ENCODE results near the gene MYO1C. TPM values are rescaled to one million over a fixed set of nuclear protein-coding genes. Genes with fewer than 3 reads are reported as not detected.

The MYO1C gene
- total RNA-seq, 2 experiments from 2014 or later = 59.3 to 64.8 TPM

DNA sequence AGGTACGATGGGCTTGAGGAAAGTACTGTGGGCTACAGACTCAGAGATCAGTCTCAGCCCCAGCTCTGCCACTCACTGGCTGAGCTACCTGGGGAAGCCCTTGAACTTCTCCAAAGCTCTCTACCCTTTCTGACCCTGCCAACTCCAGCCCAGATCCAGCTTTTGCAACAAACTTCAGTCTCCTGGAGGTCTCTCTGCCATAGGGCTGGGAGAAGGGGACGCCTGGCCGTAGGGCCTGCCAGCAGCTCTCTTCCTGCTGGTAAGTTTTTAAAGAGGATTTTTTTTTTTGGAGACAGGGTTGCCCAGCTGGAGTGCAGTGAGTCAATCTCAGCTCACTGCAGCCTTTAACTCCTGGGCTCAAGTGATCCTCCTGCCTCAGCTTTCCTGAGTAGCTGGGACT lies 12.4 kb upstream of the MYO1C start:
- no peak overlapping the region for H3K27ac Mint-ChIP-seq
- H3K9me3 Mint-ChIP-seq = no peaks in the 10 kb centered on the region
- peaks cover 18% of the 10 kb centered on the region for H3K4me1 Mint-ChIP-seq
- no peak overlapping the region for H3K4me3 Mint-ChIP-seq
- DNase-seq = no peak
- peaks cover 26% of the 10 kb centered on the region for H3K36me3 Mint-ChIP-seq (ENCODE audit: low read depth)
- ChIA-PET CTCF (no interaction called here), POLR2A (interaction anchor here (1.7 to 3.6 kb wide), 2 partner anchors 9 to 11 kb away, joined by 6 to 15 read pairs; partner anchors contain the start of gene INPP5K)
- no peaks in the 10 kb centered on the region for H3K27me3 Mint-ChIP-seq

- ChIA-PET POLR2A (interaction anchor here (1.2 to 3.6 kb wide), 4 partner anchors 8 to 12 kb away, joined by 3 to 15 read pairs (median 5); partner anchors contain the start of genes INPP5K and MYO1C), CTCF (interaction anchor here (1.2 kb wide), 1 partner anchor 139 kb away, joined by 3 read pairs; no protein-coding TSS in a partner anchor)
- no peaks in the 10 kb centered on the region for H3K9me3 Mint-ChIP-seq
- H3K27ac Mint-ChIP-seq = no peak overlapping the region
- peaks cover 19% of the 10 kb centered on the region for H3K36me3 Mint-ChIP-seq (ENCODE audit: low read depth)
- H3K4me1 Mint-ChIP-seq = peaks cover 14% of the 10 kb centered on the region
- DNase-seq = no peak
- H3K4me3 Mint-ChIP-seq = no peak overlapping the region
- no peaks in the 10 kb centered on the region for H3K27me3 Mint-ChIP-seq
Measured at GRCh38 chr17:1503699-1504098, 11.2 kb upstream of the MYO1C start.

- ChIA-PET POLR2A (interaction anchor here (1.2 to 2.5 kb wide), 2 partner anchors 9 to 17 kb away, joined by 3 to 13 read pairs; partner anchors contain the start of gene INPP5K), CTCF (interaction anchor here (1.1 kb wide), 2 partner anchors 11 to 134 kb away, joined by 3 read pairs; no protein-coding TSS in a partner anchor)
- H3K4me3 Mint-ChIP-seq = no peak overlapping the region
- H3K36me3 Mint-ChIP-seq (ENCODE audit: low read depth) = peaks cover 7% of the 10 kb centered on the region
- no peak overlapping the region for H3K27ac Mint-ChIP-seq
- no peak for DNase-seq
- peaks cover 6% of the 10 kb centered on the region for H3K4me1 Mint-ChIP-seq
- H3K27me3 Mint-ChIP-seq = no peaks in the 10 kb centered on the region
- H3K9me3 Mint-ChIP-seq = no peaks in the 10 kb centered on the region
Measured at GRCh38 chr17:1498869-1499268, 6.4 kb upstream of the MYO1C start.

GRCh38 chr17:1498233-1498632 lies 5.7 kb upstream of the MYO1C start:
- no peak overlapping the region for H3K27ac Mint-ChIP-seq
- H3K4me1 Mint-ChIP-seq = peaks cover 8% of the 10 kb centered on the region
- ChIA-PET CTCF (interaction anchor here (1.1 kb wide), 2 partner anchors 11 to 133 kb away, joined by 3 read pairs; no protein-coding TSS in a partner anchor), POLR2A (interaction anchor here (2.5 kb wide), 1 partner anchor 18 kb away, joined by 13 read pairs; the partner anchor contains the start of gene INPP5K)
- DNase-seq = no peak
- no peaks in the 10 kb centered on the region for H3K27me3 Mint-ChIP-seq
- H3K4me3 Mint-ChIP-seq = no peak overlapping the region
- H3K36me3 Mint-ChIP-seq (ENCODE audit: low read depth) = peaks cover 7% of the 10 kb centered on the region
- no peaks in the 10 kb centered on the region for H3K9me3 Mint-ChIP-seq

- no peak overlapping the region for H3K27ac Mint-ChIP-seq
- no peaks in the 10 kb centered on the region for H3K27me3 Mint-ChIP-seq
- ChIA-PET CTCF (interaction anchor here (1.1 kb wide), 1 partner anchor 132 kb away, joined by 3 read pairs; no protein-coding TSS in a partner anchor), POLR2A (interaction anchor here (2.5 kb wide), 1 partner anchor 18 kb away, joined by 13 read pairs; the partner anchor contains the start of gene INPP5K)
- no peak for DNase-seq
- no peak overlapping the region for H3K4me3 Mint-ChIP-seq
- H3K4me1 Mint-ChIP-seq = peaks cover 10% of the 10 kb centered on the region
- H3K9me3 Mint-ChIP-seq = no peaks in the 10 kb centered on the region
- peaks cover 7% of the 10 kb centered on the region for H3K36me3 Mint-ChIP-seq (ENCODE audit: low read depth)
Measured at GRCh38 chr17:1497831-1498230, 5.3 kb upstream of the MYO1C start.

DNA sequence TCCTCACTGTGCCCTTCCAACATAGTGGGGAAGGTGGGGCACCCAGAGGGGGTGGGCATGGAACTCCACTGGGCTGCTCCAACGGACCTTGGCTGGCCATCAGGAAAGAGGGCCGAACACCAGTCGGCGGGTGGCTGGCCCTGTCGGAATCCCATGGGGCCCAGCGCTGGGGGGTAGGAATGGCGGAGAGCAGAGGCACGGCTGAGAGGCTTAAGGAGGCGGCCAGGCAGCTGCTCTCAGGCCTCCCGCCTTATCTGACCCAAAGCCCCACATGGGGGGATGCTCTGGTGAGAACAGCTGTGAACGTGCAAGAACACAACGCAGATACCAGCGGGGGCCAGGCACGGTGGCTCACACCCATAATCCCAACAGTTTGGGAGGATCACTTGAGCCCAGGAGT lies 4.4 kb upstream of the MYO1C start:
- peaks cover 14% of the 10 kb centered on the region for H3K4me1 Mint-ChIP-seq
- ChIA-PET POLR2A (interaction anchor here (1.1 kb wide), 1 partner anchor 9 kb away, joined by 3 read pairs; no protein-coding TSS in a partner anchor), CTCF (no interaction called here)
- no peak for DNase-seq
- H3K4me3 Mint-ChIP-seq = no peak overlapping the region
- no peak overlapping the region for H3K27ac Mint-ChIP-seq
- H3K36me3 Mint-ChIP-seq (ENCODE audit: low read depth) = peaks cover 7% of the 10 kb centered on the region
- H3K9me3 Mint-ChIP-seq = no peaks in the 10 kb centered on the region
- peaks cover 2% of the 10 kb centered on the region for H3K27me3 Mint-ChIP-seq

DNA sequence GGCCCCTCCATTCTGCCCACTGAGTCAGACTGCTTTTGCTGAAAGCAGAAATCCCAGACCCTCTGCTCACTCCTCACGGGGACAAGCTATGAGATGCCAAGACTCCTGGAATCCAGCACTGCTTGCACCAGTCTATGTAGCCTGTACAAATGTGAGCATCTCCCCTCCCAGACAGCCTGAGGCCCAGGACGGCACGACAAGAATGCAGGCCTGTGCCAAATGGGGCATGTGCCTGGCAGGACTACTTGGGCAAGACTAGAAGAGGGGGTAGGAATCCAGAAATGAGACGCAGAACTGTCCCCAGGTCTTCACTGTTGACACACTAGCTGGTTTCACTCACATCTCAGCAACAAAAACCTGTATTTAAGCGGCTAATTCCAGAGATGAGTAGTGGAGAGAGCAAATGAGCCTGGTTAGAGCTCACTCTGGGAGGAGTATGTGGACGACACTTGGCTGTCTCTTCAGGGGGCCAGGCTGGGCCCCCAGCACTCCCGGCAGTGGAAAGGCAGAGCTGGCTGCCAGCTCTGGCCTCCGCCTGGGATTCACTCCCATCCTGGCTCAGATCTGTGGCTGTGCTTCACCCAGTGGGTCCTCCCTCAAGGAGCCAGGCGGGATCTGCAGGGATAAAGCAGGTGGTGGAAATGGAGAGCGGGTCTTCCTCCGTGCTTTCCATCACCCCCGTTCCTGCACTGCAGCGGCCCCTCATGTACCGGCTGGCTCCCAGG lies 2.9 kb upstream of the MYO1C start:
- POLR2A ChIA-PET = interaction anchor here (0.9 to 1.5 kb wide), 3 partner anchors 9 to 14 kb away, joined by 3 to 6 read pairs (median 3); no protein-coding TSS in a partner anchor
- no peak for DNase-seq
- peaks cover 20% of the 10 kb centered on the region for H3K4me1 Mint-ChIP-seq
- peaks cover 7% of the 10 kb centered on the region for H3K36me3 Mint-ChIP-seq (ENCODE audit: low read depth)
- no peak overlapping the region for H3K4me3 Mint-ChIP-seq
- peaks cover 2% of the 10 kb centered on the region for H3K27me3 Mint-ChIP-seq
- CTCF ChIA-PET = no interaction called here
- H3K9me3 Mint-ChIP-seq = no peaks in the 10 kb centered on the region
- H3K27ac Mint-ChIP-seq = no peak overlapping the region

DNA sequence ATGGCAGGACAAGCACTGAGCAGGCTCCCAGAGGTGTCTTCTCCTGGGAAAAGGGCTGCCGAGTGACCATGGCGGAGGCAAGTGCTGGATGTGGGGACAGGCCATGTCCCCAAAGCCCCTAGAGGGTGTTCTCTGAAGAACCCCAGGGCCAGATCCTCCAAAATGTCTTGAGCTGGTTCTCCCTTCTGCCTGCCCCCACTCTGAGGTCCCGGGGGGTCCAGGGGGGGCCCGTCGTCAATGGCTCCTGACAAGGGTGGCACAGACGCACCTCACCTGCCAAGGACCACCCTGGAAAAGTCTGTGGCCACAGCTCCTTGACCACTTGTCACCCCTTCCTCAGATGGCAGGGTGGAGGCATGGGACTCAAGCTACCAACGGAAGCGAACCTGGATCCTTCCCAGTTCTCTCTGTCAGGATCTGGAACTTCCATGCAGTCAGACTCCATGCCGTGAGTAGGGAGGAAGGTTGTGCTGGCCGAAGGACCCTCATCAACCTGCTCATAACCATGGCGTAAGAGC lies 2.3 kb upstream of the MYO1C start:
- Mint-ChIP-seq H3K4me1 (peaks cover 23% of the 10 kb centered on the region), H3K4me3 (no peak overlapping the region), H3K27me3 (peaks cover 2% of the 10 kb centered on the region), H3K27ac (no peak overlapping the region), H3K9me3 (no peaks in the 10 kb centered on the region), H3K36me3 (ENCODE audit: low read depth) (peaks cover 7% of the 10 kb centered on the region)
- ChIA-PET CTCF (no interaction called here), POLR2A (interaction anchor here (0.9 to 1.5 kb wide), 3 partner anchors 10 to 15 kb away, joined by 3 to 6 read pairs (median 3); no protein-coding TSS in a partner anchor)
- no peak for DNase-seq

DNA sequence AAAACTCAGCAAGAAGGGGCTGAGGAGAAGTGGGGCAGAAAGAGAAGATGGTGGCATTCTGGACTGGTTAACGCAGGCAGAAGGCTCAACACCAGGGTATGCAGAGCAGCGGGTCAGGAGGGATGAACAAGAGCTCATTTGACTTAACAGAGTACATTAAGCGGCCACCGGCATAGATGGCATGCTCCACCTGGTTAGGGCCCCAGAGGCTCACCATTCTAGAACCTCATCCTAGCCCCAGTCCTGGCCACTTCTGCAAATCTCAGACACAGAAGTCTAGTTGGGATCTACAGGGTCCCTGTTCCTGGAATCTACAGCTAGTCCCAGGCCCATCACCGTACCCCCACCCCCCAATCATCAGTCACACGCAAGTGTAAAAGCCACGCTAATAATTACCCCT lies 1.7 kb upstream of the MYO1C start:
- Mint-ChIP-seq H3K27ac (no peak overlapping the region), H3K27me3 (peaks cover 2% of the 10 kb centered on the region), H3K4me1 (peaks cover 26% of the 10 kb centered on the region), H3K4me3 (no peak overlapping the region), H3K36me3 (ENCODE audit: low read depth) (peaks cover 7% of the 10 kb centered on the region), H3K9me3 (no peaks in the 10 kb centered on the region)
- DNase-seq = no peak
- ChIA-PET CTCF (no interaction called here), POLR2A (interaction anchor here (1.1 to 2.0 kb wide), 2 partner anchors 15 to 17 kb away, joined by 3 to 5 read pairs; no protein-coding TSS in a partner anchor)

GRCh38 chr17:1493291-1493980 lies 950 bp upstream of the MYO1C start:
- DNase-seq = no peak
- ChIA-PET CTCF (no interaction called here), POLR2A (interaction anchor here (0.5 to 2.1 kb wide), 4 partner anchors 18 to 55 kb away, joined by 3 to 15 read pairs (median 8); partner anchors contain the start of genes CRK and INPP5K)
- no peak overlapping the region for H3K27ac Mint-ChIP-seq
- H3K4me3 Mint-ChIP-seq = no peak overlapping the region
- peaks cover 28% of the 10 kb centered on the region for H3K4me1 Mint-ChIP-seq
- peaks cover 2% of the 10 kb centered on the region for H3K27me3 Mint-ChIP-seq
- H3K9me3 Mint-ChIP-seq = no peaks in the 10 kb centered on the region
- peaks cover 7% of the 10 kb centered on the region for H3K36me3 Mint-ChIP-seq (ENCODE audit: low read depth)

- POLR2A ChIA-PET = interaction anchor here (1.2 to 2.1 kb wide), 4 partner anchors 12 to 36 kb away, joined by 3 to 15 read pairs (median 6); partner anchors contain the start of genes CRK and INPP5K
- H3K4me1 Mint-ChIP-seq = peaks cover 39% of the 10 kb centered on the region
Measured at GRCh38 chr17:1491443-1492248, 840 bp downstream of the MYO1C start.

More at GRCh38 chr17:1491443-1492248, 840 bp downstream of the MYO1C start:
- Mint-ChIP-seq H3K27ac (peak overlapping the region; percentile 74), H3K9me3 (no peaks in the 10 kb centered on the region), H3K27me3 (peaks cover 2% of the 10 kb centered on the region), H3K36me3 (ENCODE audit: low read depth) (peaks cover 10% of the 10 kb centered on the region), H3K4me3 (peak overlapping the region; percentile 85)
- CTCF ChIA-PET = no interaction called here
- DNase-seq = peak; percentile 56
